T follicular helper cell (primary cell): ENCODE measurements around the gene PEAK1.

Experiments used
- DNase-seq: peaks from one replicate; pipeline ENCODE4 v3.0.0-alpha.2; 2020; ENCODE audit warnings: low read depth

PEAK1 gene

DNA sequence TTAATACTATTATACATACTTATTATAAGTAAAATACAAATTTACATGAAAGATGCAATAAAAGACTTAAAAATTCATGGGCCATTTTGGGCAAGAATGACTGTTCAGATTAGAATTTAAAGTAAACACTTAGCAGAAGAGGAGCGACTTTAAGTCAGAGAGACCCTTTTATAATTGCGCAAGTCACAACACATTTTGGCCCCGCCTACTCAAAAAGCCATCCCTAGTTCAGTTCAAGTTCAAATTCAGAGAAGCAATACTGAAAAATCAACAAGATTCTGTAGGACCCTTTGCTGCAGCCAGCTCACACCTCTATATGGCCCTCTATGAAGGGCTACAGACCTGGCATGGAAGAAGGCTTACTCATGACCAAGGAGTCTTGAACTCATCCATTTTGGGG lies 64.6 kb downstream of the PEAK1 start:
- no peak for DNase-seq

GRCh38 chr15:77354063-77354462 lies 65.8 kb downstream of the PEAK1 start:
- no peak for DNase-seq

DNA sequence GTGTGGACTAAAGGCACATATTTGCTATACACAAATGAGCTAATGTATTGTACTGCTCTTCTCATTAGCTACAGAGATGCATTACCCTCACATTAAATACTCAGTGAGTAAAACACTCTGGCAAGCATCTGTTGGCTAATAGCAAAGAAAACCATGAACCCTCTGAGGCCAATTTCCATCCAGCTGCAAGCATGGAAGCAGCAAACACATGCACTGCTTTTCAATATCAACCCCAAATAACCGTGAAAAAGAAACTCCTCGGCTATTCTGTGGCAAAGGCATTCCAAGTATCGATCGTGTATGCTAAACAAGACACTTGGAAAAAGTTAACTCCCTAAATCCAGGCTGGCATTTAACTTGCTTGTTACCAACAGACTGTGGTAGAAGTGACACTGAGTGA lies 67.0 kb downstream of the PEAK1 start:
- no peak for DNase-seq

- no peak for DNase-seq
Measured at GRCh38 chr15:77350792-77351191, 69.1 kb downstream of the PEAK1 start.

DNA sequence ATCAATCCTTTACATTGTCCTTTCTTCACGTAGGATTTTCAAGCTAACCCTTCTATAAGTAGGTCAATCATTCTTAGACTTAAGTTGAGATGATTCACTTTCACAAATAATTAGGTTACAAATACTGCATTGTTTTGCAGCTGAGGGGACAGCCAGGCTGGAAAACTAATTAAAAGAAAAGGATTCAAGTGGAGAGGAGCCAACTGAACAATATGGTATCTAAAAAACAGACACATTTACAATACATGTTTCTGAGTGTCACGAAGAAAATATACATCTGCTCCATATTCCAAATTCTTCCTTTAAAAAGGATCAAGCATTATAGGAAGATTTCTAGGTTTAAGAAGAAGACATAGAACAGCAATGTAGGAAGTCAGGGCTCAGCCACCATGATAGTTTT lies 70.2 kb downstream of the PEAK1 start:
- no peak for DNase-seq

GRCh38 chr15:77348511-77348910 lies 71.4 kb downstream of the PEAK1 start:
- DNase-seq, result no peak

GRCh38 chr15:77347197-77347596 lies 72.7 kb downstream of the PEAK1 start:
- no peak for DNase-seq

- no peak for DNase-seq
Measured at GRCh38 chr15:77346245-77347036, 73.5 kb downstream of the PEAK1 start.

DNA sequence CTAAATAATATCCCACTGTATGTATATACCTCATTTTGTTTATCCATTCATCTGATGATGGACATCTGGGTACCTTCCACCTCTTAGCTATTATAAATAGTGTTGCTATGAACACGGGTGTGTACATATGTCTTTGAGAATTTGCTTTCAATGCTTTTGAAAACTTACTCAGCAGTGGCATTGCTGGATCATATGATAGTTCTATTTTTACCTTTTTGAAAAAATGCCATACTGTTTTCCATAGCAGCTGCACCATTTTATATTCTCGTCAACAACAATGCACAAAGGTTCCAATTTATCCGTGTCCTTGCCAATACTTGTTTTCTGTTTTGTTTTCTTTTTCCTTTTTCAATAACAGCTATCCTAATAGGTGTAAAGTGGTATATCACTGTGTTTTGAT lies 77.1 kb downstream of the PEAK1 start:
- DNase-seq, result no peak

DNA sequence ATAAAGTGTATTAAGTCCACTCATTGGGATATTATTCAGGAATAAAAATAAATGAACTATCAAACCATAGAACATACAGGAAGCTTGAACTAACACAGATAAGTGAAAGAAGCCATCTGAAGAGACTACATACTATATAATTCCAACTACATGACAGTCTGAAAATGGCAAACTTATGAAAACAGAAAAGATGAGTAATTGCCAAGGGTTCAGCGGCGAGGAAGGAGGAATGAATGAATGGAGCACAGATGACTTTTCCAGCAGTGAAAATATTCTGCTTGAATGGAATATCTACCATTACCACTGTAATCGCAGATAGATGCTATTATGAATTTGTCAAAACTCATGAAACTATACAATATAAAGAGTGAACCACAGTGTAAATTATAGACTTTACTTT lies 79.7 kb downstream of the PEAK1 start:
- DNase-seq, result no peak

GRCh38 chr15:77336006-77336405 lies 83.9 kb downstream of the PEAK1 start:
- no peak for DNase-seq

DNA sequence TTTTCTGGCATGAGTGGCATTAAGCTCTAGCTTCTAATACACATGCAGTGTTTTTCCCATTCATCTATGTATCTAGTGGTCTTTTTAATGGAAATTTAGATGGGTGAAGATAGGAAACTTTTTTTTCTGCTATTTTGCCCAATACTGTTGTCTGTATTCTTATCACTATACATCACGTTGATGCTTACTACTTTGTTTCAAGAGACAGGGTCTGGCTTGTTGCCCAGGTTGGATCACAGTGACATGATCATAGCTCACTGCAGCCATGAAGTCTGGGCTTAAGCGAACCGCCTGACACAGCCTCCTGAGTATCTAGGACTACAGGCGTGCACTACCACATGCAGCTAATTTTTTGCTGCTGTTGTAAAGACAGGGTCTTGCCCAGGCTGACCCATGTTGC lies 84.6 kb downstream of the PEAK1 start:
- no peak for DNase-seq

DNA sequence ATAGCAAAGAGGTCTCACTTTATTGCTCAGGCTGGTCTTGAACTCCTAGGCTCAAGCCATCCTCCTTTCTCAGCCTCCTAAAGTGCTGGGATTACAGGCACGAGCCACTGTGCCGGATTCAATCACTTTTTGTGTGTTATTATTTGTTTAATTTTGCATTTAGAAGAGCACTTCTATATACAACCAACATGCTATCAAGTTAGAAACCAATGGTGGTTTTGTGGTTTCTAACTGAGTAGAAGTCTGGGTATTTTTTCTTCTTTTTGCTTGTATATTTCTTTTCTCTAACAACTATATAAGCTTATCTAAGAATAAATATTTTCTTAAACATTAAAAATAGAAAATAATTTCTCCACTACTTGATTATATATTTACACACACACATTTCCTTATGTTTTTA lies 86.7 kb downstream of the PEAK1 start:
- DNase-seq, result no peak

GRCh38 chr15:77329202-77329601 lies 90.7 kb downstream of the PEAK1 start:
- no peak for DNase-seq

DNA sequence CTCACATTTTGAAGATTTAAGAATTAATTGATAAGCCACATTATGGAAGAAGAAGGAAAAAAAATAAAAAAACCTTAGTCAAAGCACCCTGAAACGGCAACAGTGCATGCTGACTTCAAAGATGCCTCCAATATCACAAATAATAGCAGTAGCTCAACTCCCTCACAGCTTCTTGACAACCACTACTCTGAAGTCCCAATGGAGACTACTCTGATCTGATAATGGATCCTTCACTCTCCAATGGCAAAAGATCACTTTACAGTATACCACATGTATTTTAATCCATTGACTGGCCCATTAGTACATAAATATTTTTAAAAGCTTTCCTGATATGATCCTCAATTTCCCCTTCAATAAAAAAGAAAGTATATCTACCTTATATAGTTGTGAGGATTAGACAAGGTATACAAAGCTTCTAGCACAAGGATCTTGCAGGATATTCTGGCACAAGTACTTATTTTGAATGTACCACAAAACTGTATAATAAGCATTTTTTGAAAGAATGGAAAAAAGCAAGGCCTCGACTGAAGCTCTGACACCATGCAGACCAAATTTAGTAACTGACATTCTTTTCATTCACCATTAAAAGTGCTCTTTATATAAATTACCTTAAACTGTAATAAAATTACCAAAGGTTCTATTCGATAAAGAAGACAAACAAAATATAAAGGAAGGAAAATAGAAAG lies 91.9 kb downstream of the PEAK1 start:
- DNase-seq, result no peak

DNA sequence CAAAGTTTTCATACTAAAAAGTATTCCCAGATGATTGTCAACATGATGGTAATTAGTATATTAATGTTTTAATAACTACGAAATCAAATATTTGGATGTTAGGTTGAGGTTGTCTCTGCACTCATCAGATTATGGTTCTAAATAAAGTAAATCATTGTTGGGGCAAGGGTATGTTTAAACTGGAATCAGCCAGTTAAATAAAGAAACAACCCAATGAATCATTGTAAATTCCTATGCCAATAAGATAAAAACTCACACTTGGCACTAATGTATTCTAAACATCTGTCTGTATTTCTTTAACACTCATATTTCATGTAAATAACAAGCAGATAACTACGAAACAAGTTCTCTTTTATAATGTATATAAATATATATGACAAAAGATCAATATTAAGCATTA lies 92.7 kb downstream of the PEAK1 start:
- no peak for DNase-seq

DNA sequence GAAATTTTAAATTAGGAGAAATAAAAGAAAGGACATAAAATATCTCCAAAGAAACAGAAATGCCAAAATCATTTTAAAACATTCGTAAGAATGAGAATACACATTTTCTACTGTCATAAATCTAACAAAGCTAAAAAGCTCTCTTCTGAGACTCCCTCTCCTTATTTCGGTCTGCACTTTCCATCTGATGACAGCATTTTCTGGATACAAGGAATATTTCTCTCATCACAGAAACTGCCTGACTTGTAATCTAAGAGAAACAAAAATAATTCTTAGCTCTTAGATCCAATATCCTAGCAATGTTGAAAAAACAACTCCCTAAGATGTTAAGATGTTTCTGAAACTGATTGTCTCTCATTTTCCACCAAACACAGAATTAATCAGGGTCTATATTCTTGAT lies 93.5 kb downstream of the PEAK1 start:
- no peak for DNase-seq

DNA sequence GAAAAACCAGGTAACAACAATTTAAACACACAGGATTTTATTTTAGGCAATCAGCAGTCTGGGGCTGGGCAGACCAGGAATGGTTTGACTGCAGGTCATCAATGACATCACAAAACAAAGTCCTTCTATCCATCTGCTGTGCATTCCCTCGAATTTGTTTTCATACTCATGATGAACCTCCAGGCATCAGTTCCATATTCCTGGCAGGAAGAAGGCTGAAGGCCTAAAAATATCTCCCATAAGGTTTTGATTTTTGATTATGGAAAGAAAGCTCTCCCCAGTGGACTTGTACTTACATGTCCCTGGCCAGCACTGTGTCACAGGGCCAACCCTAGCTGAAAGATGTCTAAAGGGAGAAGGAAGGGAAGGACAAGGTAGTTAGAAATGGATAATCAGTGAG lies 107.4 kb downstream of the PEAK1 start:
- no peak for DNase-seq

GRCh38 chr15:77311618-77312398 lies 108.1 kb downstream of the PEAK1 start:
- DNase-seq, result no peak

DNA sequence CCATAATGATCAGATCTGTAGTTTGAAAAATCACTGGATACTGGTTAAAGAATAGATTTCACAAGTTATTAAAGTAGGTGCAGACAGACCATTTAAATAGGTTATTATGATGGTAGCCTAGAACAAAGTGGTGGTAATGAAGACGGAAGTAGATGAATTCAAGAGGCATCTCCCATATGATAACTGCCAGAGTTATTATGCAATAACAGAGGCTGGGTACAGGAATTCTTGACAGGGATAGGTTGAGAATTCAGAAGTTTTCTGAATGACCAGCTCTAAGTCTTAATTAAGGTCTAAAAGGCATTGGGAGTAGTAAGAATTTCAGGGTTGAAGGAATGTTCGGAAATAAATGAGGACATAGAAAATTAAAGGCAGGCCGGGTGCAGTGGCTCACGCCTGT lies 108.9 kb downstream of the PEAK1 start:
- no peak for DNase-seq

- no peak for DNase-seq
Measured at GRCh38 chr15:77309392-77309791, 110.5 kb downstream of the PEAK1 start.

- no peak for DNase-seq
Measured at GRCh38 chr15:77305953-77306352, 114.0 kb downstream of the PEAK1 start.

DNA sequence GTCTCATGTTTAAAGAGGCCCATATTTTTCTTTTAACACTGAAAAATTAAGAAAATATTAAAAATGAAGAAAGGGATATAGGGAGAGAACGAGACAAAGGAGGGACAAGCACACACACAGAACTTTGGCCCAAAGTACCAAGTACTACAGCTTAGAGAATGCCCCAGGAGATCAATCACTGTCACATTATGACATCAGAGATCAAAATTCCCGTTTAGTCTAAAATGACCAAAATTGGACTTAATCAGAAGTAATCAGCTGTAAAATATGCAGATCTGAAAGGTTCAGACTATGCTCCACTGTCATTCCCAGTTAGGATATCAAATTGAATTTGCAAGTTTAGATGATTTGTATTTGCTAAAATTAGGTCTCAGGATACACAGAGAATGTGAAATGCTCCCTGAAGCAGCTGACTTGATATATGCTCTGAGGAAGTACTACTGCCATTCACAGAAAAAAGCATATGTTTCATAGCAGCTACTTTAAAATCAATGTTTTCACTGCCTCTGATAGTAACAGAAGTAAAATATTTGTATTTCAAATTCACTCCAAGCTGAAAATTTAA lies 123.0 kb downstream of the PEAK1 start:
- no peak for DNase-seq
